Measurements from ENCODE around the gene RAPH1.

RAPH1 gene

GRCh38 chr2:203535078-203535783 lies at the start of gene RAPH1:
RAPH1 (minus strand) TSS chr2:203535301; CDS start chr2:203495353, 39,948 bp downstream.
- peak; percentile 58 for DNase-seq

- DNase-seq: no peak
Measured at GRCh38 chr2:203584784-203585183, 49.7 kb upstream of the RAPH1 start.

- no peak for DNase-seq
Measured at GRCh38 chr2:203583701-203584100, 48.6 kb upstream of the RAPH1 start.

GRCh38 chr2:203583084-203583695 lies 48.1 kb upstream of the RAPH1 start:
- DNase-seq: no peak

- no peak for DNase-seq
Measured at GRCh38 chr2:203582468-203582867, 47.4 kb upstream of the RAPH1 start.

GRCh38 chr2:203580844-203581243 lies 45.7 kb upstream of the RAPH1 start:
- no peak for DNase-seq

- no peak for DNase-seq
Measured at GRCh38 chr2:203579730-203580129, 44.6 kb upstream of the RAPH1 start.

GRCh38 chr2:203578759-203579643 lies 43.9 kb upstream of the RAPH1 start:
- no peak for DNase-seq

GRCh38 chr2:203574824-203575223 lies 39.7 kb upstream of the RAPH1 start:
- no peak for DNase-seq

GRCh38 chr2:203572316-203572715 lies 37.2 kb upstream of the RAPH1 start:
- DNase-seq: no peak

- no peak for DNase-seq
Measured at GRCh38 chr2:203569677-203570316, 34.7 kb upstream of the RAPH1 start.

- DNase-seq: no peak
Measured at GRCh38 chr2:203567691-203568090, 32.6 kb upstream of the RAPH1 start.

GRCh38 chr2:203566161-203566560 lies 31.1 kb upstream of the RAPH1 start:
- DNase-seq: no peak

GRCh38 chr2:203565076-203565475 lies 30.0 kb upstream of the RAPH1 start:
- DNase-seq: no peak

- no peak for DNase-seq
Measured at GRCh38 chr2:203562268-203562667, 27.2 kb upstream of the RAPH1 start.

- no peak for DNase-seq
Measured at GRCh38 chr2:203559641-203560040, 24.5 kb upstream of the RAPH1 start.

GRCh38 chr2:203553784-203554183 lies 18.7 kb upstream of the RAPH1 start:
- DNase-seq: no peak

- no peak for DNase-seq
Measured at GRCh38 chr2:203551778-203552177, 16.7 kb upstream of the RAPH1 start.

- no peak for DNase-seq
Measured at GRCh38 chr2:203550266-203550665, 15.2 kb upstream of the RAPH1 start.

- no peak for DNase-seq
Measured at GRCh38 chr2:203549406-203549805, 14.3 kb upstream of the RAPH1 start.

GRCh38 chr2:203548887-203549286 lies 13.8 kb upstream of the RAPH1 start:
- no peak for DNase-seq

GRCh38 chr2:203547356-203547755 lies 12.3 kb upstream of the RAPH1 start:
- no peak for DNase-seq

- DNase-seq: no peak
Measured at GRCh38 chr2:203544402-203544801, 9.3 kb upstream of the RAPH1 start.

Data from NCI-H1092 treated with DMSO at 0.1 percent for 48 hours (cell line).